Urinary bladder (tissue), 4 donors: Measurements from ENCODE around the gene SEPTIN5. TPM values are rescaled to one million over a fixed set of nuclear protein-coding genes. Genes with fewer than 3 reads are reported as not detected.

Experiments used
- DNase-seq: peaks from one replicate; pipeline ENCODE4 v3.0.0-alpha.2; 2015; ENCODE audit errors: extremely low spot score
- H3K27ac ChIP-seq: one replicate; pipeline ENCODE4 v1.5.1; 2013; ENCODE audit warnings: low read depth, mild to moderate bottlenecking, moderate library complexity
- H3K36me3 ChIP-seq: one replicate; pipeline ENCODE4 v1.6.1; 2013; ENCODE audit warnings: mild to moderate bottlenecking, moderate library complexity; ENCODE audit not compliant: insufficient read depth
- H3K4me1 ChIP-seq: one replicate; pipeline ENCODE4 v1.6.1; 2013; ENCODE audit warnings: mild to moderate bottlenecking, moderate library complexity; ENCODE audit not compliant: insufficient read depth
- H3K4me3 ChIP-seq: one replicate; pipeline ENCODE4 v1.5.1; 2013; ENCODE audit warnings: low read depth, low read length
- WGBS: extraction: QIAGEN DNeasy Blood & Tissue Kit; methylation state at CpG from one replicate; pipeline ENCODE4 v1.1.7; 2013; 5-methylcytosine and 5-hydroxymethylcytosine counted together
- polyA plus RNA-seq: library from polyadenylated mRNA; stranded (reverse); fragments of 200-250 nt; gene quantifications from one replicate; pipeline ENCODE4 v1.2.3, GENCODE V29; 2013
- total RNA-seq: library from RNA; depleted of rRNA; stranded (reverse); fragments of >200 nt; gene quantifications from one replicate; pipeline ENCODE4 v1.2.3, GENCODE V29; 2014
- donor health status: healthy with polysubstance abuse.
- donor health status: healthy.

Gene SEPTIN5
- total and polyA plus RNA-seq, 2 donors: 20.9 to 25.6 TPM

DNA sequence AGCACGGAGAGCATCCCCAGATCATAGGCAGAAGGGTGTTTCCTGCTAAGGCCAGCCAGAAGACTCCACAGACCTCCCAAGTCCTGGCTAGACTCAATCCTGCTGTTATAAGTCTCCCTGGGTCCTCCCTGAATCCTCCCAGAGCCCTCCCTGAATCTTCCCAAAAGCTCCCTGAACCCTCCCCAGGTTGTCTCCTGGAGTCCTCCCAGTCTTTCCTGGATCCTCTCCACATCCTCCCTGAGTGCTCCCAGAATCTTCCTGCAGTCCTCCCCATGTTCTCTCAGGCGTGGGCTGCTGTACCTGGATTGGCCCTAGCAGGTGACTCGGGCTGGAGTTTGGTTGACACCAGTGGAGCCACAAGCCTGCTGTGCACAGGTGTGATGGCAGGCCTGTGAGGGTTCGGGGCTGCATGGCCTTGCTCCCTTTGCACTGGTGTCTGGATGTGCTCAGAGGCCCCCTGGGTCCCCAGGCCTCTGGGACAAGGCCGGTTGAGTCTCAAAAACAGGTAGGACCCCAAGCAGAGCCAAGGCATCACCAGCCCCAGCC is 20.6 kb downstream of the SEPTIN5 start:
- no peak overlapping the region for H3K4me3 ChIP-seq
- H3K36me3 ChIP-seq: no peaks in the 10 kb centered on the region
- DNase-seq: no peak
- no peak overlapping the region for H3K27ac ChIP-seq
- WGBS: 91% methylated on average over 5 of the region's 5 CpGs
- H3K4me1 ChIP-seq: no peaks in the 10 kb centered on the region

DNA sequence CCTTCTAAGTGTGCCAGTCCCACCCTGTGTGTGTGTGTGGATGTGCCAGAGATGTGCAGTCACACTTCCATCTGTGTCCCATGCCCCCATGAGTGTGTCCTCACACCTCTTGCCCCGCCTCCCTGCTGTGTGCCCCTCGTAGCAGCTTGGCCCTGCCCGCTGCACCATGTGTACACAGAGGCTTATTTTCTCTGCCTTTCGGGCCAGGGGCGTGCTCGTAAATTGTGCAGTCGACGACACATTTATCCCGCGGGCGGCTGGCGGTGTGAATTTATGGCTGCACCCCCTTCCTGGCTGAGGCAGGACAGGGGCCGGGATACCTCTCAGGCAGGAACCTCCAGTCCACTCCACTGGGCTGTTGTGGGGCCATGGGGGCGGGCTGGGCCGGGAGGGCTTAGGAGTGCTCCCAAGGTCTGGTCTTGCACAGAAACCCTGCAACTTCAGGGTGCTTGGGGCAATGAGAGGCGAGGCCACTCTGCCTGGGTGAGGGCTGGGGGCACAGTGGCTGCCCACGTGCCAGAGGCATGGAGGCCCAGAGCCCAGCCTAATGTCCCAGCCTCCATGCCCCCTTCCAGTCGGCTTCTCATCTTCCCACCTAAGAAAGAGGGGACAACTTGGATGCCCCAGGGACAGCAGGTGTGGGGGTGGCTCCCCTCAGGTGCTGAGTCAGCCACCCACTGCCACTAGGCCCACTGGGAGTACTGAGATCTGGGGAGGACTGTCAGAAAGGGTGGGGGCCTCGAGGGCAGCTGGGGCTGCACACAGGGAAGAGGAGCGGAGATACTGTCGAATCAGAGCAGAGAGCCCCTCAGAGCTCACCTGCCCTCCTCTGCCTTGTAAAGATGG is 21.6 kb downstream of the SEPTIN5 start:
- 75% methylated on average over 21 of the region's 21 CpGs for WGBS
- H3K4me3 ChIP-seq: no peak overlapping the region
- H3K36me3 ChIP-seq: no peaks in the 10 kb centered on the region
- no peak overlapping the region for H3K27ac ChIP-seq
- DNase-seq: no peak
- no peaks in the 10 kb centered on the region for H3K4me1 ChIP-seq

DNA sequence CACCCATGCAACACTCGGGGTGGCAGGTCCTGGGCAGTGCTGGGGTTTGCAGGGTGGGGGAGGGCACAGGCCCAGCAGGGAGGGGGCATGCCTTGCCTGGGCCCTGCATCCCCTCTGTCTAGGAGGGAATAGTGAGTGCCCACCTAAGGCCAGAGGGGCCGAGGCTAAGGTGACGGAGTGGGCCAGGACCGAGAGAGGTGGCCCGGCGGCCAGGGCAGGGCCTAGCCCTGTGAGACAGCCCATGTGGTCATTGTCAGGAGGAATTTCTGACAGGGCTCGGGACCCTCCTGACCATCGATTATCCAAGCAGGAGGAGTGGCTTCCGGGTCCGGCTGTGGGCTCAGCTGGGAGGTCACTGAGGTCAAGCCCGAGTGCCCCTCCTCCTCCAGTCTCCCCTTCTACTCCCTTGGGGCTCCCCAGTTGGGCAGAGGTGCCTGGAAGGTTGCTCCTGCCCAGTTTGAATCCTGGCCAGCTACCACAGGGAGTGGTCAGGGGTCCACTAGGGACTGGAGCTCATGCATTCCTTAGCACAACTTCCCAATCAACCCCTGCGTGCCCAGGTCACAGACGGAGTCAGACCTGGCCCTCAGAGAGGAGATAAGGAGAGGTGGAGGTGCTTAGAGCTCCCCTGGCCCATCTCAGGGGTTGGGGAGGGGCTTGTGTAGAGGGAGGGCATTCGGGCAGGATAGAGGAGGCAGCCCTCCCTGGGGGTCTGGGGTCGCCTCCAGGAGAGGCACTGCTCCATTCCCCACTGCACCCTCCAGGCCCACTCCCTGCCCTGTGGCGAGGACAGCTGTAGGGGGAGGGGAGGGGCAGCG is 23.8 kb downstream of the SEPTIN5 start:
- DNase-seq: no peak
- H3K36me3 ChIP-seq: no peaks in the 10 kb centered on the region
- 75% methylated on average over 17 of the region's 17 CpGs for WGBS
- no peaks in the 10 kb centered on the region for H3K4me1 ChIP-seq
- no peak overlapping the region for H3K4me3 ChIP-seq
- no peak overlapping the region for H3K27ac ChIP-seq

DNA sequence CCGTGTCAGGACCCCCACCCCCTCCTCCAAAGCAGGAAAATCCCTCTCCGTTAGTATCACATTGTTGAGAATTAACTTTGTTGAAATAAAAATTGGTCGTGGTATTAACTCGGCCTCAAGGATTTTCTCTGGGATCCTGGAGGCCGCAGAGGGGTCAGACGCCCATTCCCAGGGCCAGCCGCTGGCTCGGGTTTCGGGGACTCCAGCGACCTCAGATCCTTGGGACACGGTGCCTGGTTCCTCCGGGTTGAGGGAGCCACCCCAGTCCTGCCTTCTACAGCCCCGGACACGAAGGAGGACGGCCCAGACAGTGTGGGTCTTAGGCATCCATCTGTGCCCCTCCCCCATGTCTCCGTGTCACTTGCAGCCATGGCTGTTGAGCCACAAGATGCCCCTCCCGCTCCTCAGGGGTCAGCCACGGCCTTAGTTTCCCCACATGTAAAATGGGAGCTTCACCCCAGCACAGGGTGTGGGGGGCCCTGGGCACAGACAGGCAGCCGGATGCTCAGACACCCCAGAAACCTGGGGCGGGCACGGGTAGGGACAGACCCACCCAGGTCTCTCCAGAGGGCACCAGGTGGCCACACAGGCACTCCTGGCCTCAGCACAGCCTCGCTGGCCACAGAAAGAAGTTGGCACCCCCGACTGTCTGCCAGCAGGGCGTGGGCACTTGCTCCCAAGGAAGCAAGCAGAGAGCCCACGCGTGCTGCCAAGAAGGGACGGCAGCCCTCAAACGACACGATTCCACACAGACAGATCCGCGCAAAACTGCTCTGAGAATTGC is 24.6 kb downstream of the SEPTIN5 start:
- WGBS: 60% methylated on average over 31 of the region's 31 CpGs
- Histone ChIP-seq H3K36me3 (no peaks in the 10 kb centered on the region), H3K27ac (no peak overlapping the region), H3K4me1 (no peaks in the 10 kb centered on the region), H3K4me3 (no peak overlapping the region)
- DNase-seq: no peak

DNA sequence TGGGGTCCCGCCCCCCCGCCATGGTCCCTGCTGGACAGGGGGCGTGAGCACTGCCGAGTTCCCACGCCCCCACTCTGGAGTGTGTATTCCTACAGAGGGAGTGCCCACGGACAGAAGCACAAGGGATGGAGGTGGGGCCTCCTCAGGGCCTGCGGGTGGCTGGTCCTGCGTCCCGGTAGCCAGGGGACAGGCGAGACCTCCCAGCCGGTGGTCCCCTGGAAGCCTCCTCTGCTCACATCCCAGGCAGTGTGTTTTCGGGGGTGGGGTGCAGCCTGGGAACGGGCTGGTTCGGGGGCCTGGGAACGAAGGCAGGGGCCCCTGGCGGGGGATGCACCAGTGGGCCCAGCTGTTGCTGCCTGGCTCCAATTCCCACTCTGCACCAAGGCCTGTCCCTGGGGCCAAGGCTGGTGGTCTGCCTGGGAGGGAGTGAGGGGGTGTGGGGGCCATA is 25.2 kb downstream of the SEPTIN5 start:
- WGBS: 53% methylated on average over 16 of the region's 16 CpGs
- no peaks in the 10 kb centered on the region for H3K36me3 ChIP-seq
- no peak overlapping the region for H3K4me3 ChIP-seq
- DNase-seq: no peak
- no peak overlapping the region for H3K27ac ChIP-seq
- no peaks in the 10 kb centered on the region for H3K4me1 ChIP-seq

DNA sequence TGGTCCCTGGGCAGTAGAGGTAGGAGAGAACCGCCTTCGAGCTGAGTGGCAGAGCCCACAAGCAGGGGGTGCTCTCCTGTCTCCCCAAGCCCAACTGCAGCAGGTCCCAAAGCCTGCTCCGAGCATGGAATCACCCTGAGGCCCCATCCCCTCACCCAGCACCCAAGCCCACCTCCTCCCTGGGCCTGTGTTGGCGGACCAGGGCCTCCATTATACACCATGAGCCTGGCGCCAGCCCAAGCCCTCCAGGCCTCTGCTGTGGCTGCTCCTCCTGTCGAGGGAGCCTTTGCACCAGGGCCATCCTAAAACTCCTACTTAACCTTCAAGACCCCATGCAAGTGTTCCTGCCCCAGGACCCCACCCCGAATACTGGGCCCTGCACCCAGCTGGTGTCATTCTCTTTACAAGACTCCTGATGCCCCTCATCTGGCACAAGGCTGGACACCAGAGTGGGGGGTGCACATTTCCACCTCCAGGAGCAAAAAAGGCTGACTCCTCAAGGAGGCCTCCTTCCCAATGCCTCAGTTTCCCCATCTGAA is 25.7 kb downstream of the SEPTIN5 start:
- Histone ChIP-seq H3K4me3 (no peak overlapping the region), H3K4me1 (no peaks in the 10 kb centered on the region), H3K36me3 (no peaks in the 10 kb centered on the region), H3K27ac (no peak overlapping the region)
- no peak for DNase-seq
- 88% methylated on average over 7 of the region's 7 CpGs for WGBS

DNA sequence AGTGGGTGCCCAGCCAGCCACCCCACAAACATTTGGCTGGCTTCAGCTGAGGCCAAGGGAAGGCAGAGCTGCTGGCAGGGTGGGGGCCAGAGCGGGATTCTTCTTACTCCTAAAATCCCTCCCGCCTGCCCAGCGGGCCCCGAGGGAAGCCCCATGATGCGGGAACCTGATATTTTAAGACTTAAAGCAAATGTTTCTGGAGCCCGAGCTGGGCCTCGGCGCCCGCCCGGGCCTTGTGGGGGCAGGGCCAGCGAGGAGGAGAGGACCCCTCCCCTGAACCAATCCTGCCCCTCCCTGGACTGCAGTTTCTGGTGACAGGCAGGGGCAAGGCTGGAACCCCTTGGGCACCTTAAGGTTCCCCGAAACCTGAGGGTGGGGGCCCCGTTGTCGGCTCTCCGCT is 26.3 kb downstream of the SEPTIN5 start:
- Histone ChIP-seq H3K27ac (no peak overlapping the region), H3K4me3 (no peak overlapping the region), H3K4me1 (no peaks in the 10 kb centered on the region), H3K36me3 (no peaks in the 10 kb centered on the region)
- 84% methylated on average over 15 of the region's 15 CpGs for WGBS
- DNase-seq: no peak

DNA sequence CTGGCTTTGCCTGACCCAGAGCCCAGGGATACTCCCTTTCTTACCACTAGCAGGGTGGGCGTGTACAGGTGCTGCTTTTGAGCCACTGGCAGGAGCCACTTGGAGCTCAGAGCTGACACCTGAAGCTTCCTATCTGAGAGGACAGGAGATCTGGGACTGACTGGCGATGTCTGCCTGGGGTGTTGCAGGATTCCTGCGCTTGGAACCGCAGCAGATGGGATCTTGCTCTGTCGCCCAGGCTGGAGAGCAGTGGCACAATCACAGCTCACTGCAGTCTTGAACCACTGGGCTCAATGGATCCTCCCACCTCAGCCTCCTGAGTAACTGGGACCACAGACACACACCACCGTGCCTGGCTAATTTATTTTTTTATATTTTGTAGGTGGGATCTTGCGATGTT is 26.8 kb downstream of the SEPTIN5 start:
- Histone ChIP-seq H3K4me1 (no peaks in the 10 kb centered on the region), H3K27ac (no peak overlapping the region), H3K36me3 (no peaks in the 10 kb centered on the region), H3K4me3 (no peak overlapping the region)
- 93% methylated on average over 7 of the region's 7 CpGs for WGBS
- no peak for DNase-seq

DNA sequence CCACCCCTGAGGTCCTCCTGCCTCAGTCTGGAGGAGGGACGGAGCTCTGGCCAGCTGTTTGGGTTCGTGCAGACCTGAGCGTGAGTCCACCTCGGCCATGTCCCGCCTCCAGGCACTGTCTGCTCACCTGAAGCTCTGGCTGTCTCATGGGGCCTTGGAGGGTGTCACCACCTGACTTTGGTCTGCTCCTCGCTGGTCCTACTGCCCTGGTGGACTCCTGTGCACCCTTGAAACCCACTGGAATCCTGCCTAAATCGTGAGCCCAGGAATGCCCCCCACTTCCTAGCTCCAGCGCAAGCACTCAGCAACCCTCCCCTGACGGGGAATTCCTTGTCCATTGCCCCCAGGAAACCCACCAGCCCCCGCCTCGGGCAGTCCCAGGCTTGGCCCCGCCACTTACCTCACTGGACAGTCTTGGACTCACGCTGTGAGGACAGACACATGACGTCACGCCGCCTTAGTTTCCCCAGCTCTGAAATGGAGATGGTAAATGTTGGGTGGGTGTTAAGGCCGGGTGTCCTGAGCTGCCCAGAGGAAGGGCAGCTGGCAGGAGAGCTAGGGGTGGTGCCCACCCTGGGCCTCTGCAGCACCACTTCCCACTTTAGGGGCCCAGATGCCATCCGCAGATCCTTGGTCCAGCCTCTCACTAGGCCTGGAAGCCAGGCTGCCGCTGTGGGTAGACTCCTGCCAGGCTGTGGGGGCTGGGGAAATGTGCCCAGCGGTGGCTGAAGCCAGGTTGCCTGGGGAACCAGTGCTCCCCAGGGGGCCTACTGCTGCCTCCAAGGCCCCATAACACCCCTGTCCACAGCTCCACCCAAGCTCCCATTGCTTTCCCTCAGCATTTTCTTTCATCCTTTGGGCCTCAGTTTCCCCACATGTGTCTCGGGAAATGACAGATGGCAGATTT is 28.1 kb downstream of the SEPTIN5 start:
- Histone ChIP-seq H3K36me3 (no peaks in the 10 kb centered on the region), H3K27ac (no peak overlapping the region), H3K4me3 (no peak overlapping the region), H3K4me1 (no peaks in the 10 kb centered on the region)
- no peak for DNase-seq
- WGBS: 90% methylated on average over 21 of the region's 21 CpGs

DNA sequence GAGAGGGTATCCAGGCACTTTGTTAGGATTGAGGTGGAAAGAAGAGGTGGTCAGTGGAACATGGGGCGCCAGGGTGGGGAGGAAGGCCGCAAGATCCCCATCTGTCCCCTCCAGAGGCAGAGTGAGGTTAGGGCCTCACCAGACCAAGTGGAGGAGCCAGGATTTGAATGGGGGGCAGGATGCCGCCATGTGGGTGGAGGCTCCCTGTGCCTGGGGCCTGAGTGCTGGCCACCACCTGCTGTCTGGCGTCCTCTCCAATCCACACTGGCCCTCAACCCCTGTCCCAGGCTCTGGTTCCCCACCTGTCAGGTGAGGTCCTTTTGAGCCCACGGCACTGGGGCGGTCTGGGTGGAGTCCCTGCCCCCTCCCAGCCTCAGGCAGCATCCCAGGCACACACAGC is 28.8 kb downstream of the SEPTIN5 start:
- Histone ChIP-seq H3K4me3 (no peak overlapping the region), H3K27ac (no peak overlapping the region), H3K4me1 (no peaks in the 10 kb centered on the region), H3K36me3 (no peaks in the 10 kb centered on the region)
- 94% methylated on average over 6 of the region's 6 CpGs for WGBS
- DNase-seq: no peak

DNA sequence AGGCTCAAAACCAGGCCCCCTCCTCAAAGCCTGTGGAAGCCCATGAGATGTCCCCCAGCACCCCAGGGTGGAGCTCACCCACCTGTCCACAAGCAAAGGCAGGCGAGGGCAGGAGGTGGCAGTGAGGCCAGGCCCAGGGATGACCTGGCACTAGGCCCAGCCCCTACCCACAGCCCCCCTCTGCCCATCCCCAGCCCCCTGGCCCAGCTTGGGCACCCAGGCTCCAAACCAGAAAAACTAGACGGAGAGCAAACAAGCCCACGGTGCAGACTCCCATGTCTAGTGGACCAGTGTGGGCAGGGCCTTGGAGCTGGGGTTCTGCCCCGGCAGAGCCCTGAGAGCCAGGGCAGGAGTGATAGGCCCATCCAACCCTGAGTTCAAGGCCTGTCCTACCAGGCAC is 29.3 kb downstream of the SEPTIN5 start:
- WGBS: 80% methylated on average over 4 of the region's 4 CpGs

DNA sequence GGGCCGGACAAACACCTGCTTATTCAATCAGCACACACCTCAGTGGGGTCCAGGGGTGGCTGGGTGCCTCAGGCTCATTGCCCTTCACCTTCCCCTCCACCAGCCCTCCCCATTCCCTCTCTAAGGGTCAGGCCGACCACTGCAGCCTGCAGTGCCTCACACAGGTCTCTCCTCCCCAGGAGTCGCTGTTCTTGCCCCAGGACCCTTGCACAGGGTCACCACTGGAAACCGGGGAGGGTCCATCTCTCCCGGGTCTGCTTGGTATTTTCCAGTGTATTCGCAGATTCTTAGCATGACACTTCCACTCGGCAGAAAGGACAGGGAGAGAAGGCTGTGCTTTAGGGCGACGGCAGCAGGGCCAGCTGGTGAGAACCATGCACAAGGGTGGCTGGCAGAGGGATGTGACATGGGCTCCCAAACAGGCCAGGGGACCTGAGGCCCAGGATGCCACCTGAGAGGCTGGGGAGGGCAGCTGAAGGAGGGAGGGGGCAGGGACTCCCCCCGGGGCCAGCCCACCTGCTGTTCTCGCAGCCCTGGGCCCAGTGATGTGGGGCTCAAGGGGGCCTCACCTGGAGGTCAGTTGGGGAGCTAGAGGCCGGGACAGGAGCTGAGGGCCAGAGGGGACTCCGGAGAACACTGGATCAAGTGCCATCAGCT is 30.2 kb downstream of the SEPTIN5 start:
- H3K27ac ChIP-seq: no peak overlapping the region
- no peak for DNase-seq
- no peak overlapping the region for H3K4me3 ChIP-seq
- H3K4me1 ChIP-seq: no peaks in the 10 kb centered on the region
- whole genome bisulfite sequencing: 88% methylated on average over 13 of the region's 13 CpGs
- no peaks in the 10 kb centered on the region for H3K36me3 ChIP-seq

More for the DNA sequence above, 29.3 kb downstream of the SEPTIN5 start:
- Histone ChIP-seq H3K4me3 (no peak overlapping the region), H3K4me1 (no peaks in the 10 kb centered on the region), H3K27ac (no peak overlapping the region), H3K36me3 (no peaks in the 10 kb centered on the region)
- no peak for DNase-seq
